Measurements from ENCODE around the gene SEC22A. TPM values are rescaled to one million over a fixed set of nuclear protein-coding genes. Genes with fewer than 3 reads are reported as not detected.

The SEC22A gene
- total RNA-seq, 2 experiments from 2014 or later: 14.3 to 18.7 TPM

GRCh38 chr3:123246866-123247265 lies 45.1 kb downstream of the SEC22A start:
- Mint-ChIP-seq H3K9me3 (no peaks in the 10 kb centered on the region), H3K36me3 (ENCODE audit: low read depth) (peaks cover 39% of the 10 kb centered on the region), H3K4me1 (ENCODE audit: low read depth) (peaks cover 12% of the 10 kb centered on the region), H3K4me3 (no peak overlapping the region), H3K27ac (no peak overlapping the region), H3K27me3 (ENCODE audit: low read depth) (no peaks in the 10 kb centered on the region)
- CTCF ChIA-PET: interaction anchor here (0.8 to 1.0 kb wide), 2 partner anchors 9 to 219 kb away, joined by 5 to 6 read pairs; partner anchors contain the start of gene SEMA5B
- intact Hi-C loops (cut with micrococcal nuclease): no loop called here
- no peak for DNase-seq

- no peak for DNase-seq
- Mint-ChIP-seq H3K9me3 (no peaks in the 10 kb centered on the region), H3K4me3 (no peak overlapping the region), H3K36me3 (ENCODE audit: low read depth) (peaks cover 10% of the 10 kb centered on the region), H3K27ac (no peak overlapping the region), H3K27me3 (ENCODE audit: low read depth) (no peaks in the 10 kb centered on the region), H3K4me1 (ENCODE audit: low read depth) (no peaks in the 10 kb centered on the region)
- CTCF ChIA-PET: interaction anchor here (0.8 to 1.1 kb wide), 2 partner anchors 9 to 313 kb away, joined by 3 to 5 read pairs; no protein-coding TSS in a partner anchor
- intact Hi-C loops (cut with micrococcal nuclease): loop anchor here (10.0 kb wide), 1 partner anchor 501 kb away; no protein-coding TSS in a partner anchor
Observed at GRCh38 chr3:123256256-123256655, 54.5 kb downstream of the SEC22A start.

- no peak for DNase-seq
- peaks cover 8% of the 10 kb centered on the region for H3K36me3 Mint-ChIP-seq (ENCODE audit: low read depth)
- H3K27me3 Mint-ChIP-seq (ENCODE audit: low read depth): no peaks in the 10 kb centered on the region
- H3K9me3 Mint-ChIP-seq: no peaks in the 10 kb centered on the region
- CTCF ChIA-PET: no interaction called here
- intact Hi-C loops (cut with micrococcal nuclease): loop anchor here (2.0 to 10.0 kb wide), 2 partner anchors 230 to 504 kb away; no protein-coding TSS in a partner anchor
- H3K4me1 Mint-ChIP-seq (ENCODE audit: low read depth): no peaks in the 10 kb centered on the region
- no peak overlapping the region for H3K27ac Mint-ChIP-seq
- H3K4me3 Mint-ChIP-seq: no peak overlapping the region
Observed at GRCh38 chr3:123258359-123258758, 56.6 kb downstream of the SEC22A start.

GRCh38 chr3:123258811-123259420 lies 57.2 kb downstream of the SEC22A start:
- Mint-ChIP-seq H3K4me3 (no peak overlapping the region), H3K27me3 (ENCODE audit: low read depth) (no peaks in the 10 kb centered on the region), H3K36me3 (ENCODE audit: low read depth) (peaks cover 8% of the 10 kb centered on the region), H3K9me3 (no peaks in the 10 kb centered on the region), H3K4me1 (ENCODE audit: low read depth) (no peaks in the 10 kb centered on the region), H3K27ac (no peak overlapping the region)
- CTCF ChIA-PET: interaction anchor here (0.8 kb wide), 1 partner anchor 13 kb away, joined by 3 read pairs; no protein-coding TSS in a partner anchor
- DNase-seq: no peak
- intact Hi-C loops (cut with micrococcal nuclease): loop anchor here (2.0 to 10.0 kb wide), 2 partner anchors 230 to 504 kb away; no protein-coding TSS in a partner anchor

GRCh38 chr3:123261666-123262065 lies 59.9 kb downstream of the SEC22A start:
- Mint-ChIP-seq H3K27me3 (ENCODE audit: low read depth) (no peaks in the 10 kb centered on the region), H3K4me3 (no peak overlapping the region), H3K4me1 (ENCODE audit: low read depth) (no peaks in the 10 kb centered on the region), H3K27ac (no peak overlapping the region), H3K36me3 (ENCODE audit: low read depth) (peaks cover 25% of the 10 kb centered on the region), H3K9me3 (no peaks in the 10 kb centered on the region)
- intact Hi-C loops (cut with micrococcal nuclease): no loop called here
- CTCF ChIA-PET: no interaction called here
- DNase-seq: no peak

GRCh38 chr3:123262226-123262625 lies 60.5 kb downstream of the SEC22A start:
- Mint-ChIP-seq H3K27me3 (ENCODE audit: low read depth) (no peaks in the 10 kb centered on the region), H3K27ac (no peak overlapping the region), H3K4me1 (ENCODE audit: low read depth) (no peaks in the 10 kb centered on the region), H3K9me3 (no peaks in the 10 kb centered on the region), H3K36me3 (ENCODE audit: low read depth) (peaks cover 25% of the 10 kb centered on the region), H3K4me3 (no peak overlapping the region)
- DNase-seq: no peak
- intact Hi-C loops (cut with micrococcal nuclease): no loop called here
- CTCF ChIA-PET: no interaction called here

- no peaks in the 10 kb centered on the region for H3K27me3 Mint-ChIP-seq (ENCODE audit: low read depth)
- no peak overlapping the region for H3K4me3 Mint-ChIP-seq
- intact Hi-C loops (cut with micrococcal nuclease): no loop called here
- no peaks in the 10 kb centered on the region for H3K4me1 Mint-ChIP-seq (ENCODE audit: low read depth)
- no peak overlapping the region for H3K27ac Mint-ChIP-seq
- CTCF ChIA-PET: interaction anchor here (0.7 kb wide), 2 partner anchors 70 to 283 kb away, joined by 3 read pairs; no protein-coding TSS in a partner anchor
- no peaks in the 10 kb centered on the region for H3K9me3 Mint-ChIP-seq
- peaks cover 25% of the 10 kb centered on the region for H3K36me3 Mint-ChIP-seq (ENCODE audit: low read depth)
- DNase-seq: no peak
Observed at GRCh38 chr3:123262868-123263267, 61.1 kb downstream of the SEC22A start.

GRCh38 chr3:123263941-123264340 lies 62.2 kb downstream of the SEC22A start:
- no peak overlapping the region for H3K27ac Mint-ChIP-seq
- H3K4me3 Mint-ChIP-seq: no peak overlapping the region
- no peaks in the 10 kb centered on the region for H3K9me3 Mint-ChIP-seq
- H3K36me3 Mint-ChIP-seq (ENCODE audit: low read depth): peaks cover 27% of the 10 kb centered on the region
- DNase-seq: no peak
- CTCF ChIA-PET: interaction anchor here (0.6 to 1.1 kb wide), 2 partner anchors 112 to 295 kb away, joined by 3 to 4 read pairs; no protein-coding TSS in a partner anchor
- intact Hi-C loops (cut with micrococcal nuclease): no loop called here
- H3K27me3 Mint-ChIP-seq (ENCODE audit: low read depth): no peaks in the 10 kb centered on the region
- H3K4me1 Mint-ChIP-seq (ENCODE audit: low read depth): no peaks in the 10 kb centered on the region

GRCh38 chr3:123267821-123268220 lies 66.1 kb downstream of the SEC22A start:
- no peak for DNase-seq
- CTCF ChIA-PET: no interaction called here
- no peaks in the 10 kb centered on the region for H3K9me3 Mint-ChIP-seq
- no peak overlapping the region for H3K27ac Mint-ChIP-seq
- no peak overlapping the region for H3K4me3 Mint-ChIP-seq
- peaks cover 30% of the 10 kb centered on the region for H3K36me3 Mint-ChIP-seq (ENCODE audit: low read depth)
- intact Hi-C loops (cut with micrococcal nuclease): no loop called here
- H3K4me1 Mint-ChIP-seq (ENCODE audit: low read depth): no peaks in the 10 kb centered on the region
- H3K27me3 Mint-ChIP-seq (ENCODE audit: low read depth): no peaks in the 10 kb centered on the region

GRCh38 chr3:123270818-123271217 lies 69.1 kb downstream of the SEC22A start:
- Mint-ChIP-seq H3K36me3 (ENCODE audit: low read depth) (peaks cover 19% of the 10 kb centered on the region), H3K4me1 (ENCODE audit: low read depth) (no peaks in the 10 kb centered on the region), H3K27ac (no peak overlapping the region), H3K9me3 (no peaks in the 10 kb centered on the region), H3K4me3 (no peak overlapping the region), H3K27me3 (ENCODE audit: low read depth) (no peaks in the 10 kb centered on the region)
- intact Hi-C loops (cut with micrococcal nuclease): no loop called here
- DNase-seq: no peak
- CTCF ChIA-PET: no interaction called here

- H3K27ac Mint-ChIP-seq: no peak overlapping the region
- no peak for DNase-seq
- CTCF ChIA-PET: no interaction called here
- no peaks in the 10 kb centered on the region for H3K9me3 Mint-ChIP-seq
- peaks cover 12% of the 10 kb centered on the region for H3K36me3 Mint-ChIP-seq (ENCODE audit: low read depth)
- no peaks in the 10 kb centered on the region for H3K4me1 Mint-ChIP-seq (ENCODE audit: low read depth)
- intact Hi-C loops (cut with micrococcal nuclease): no loop called here
- no peak overlapping the region for H3K4me3 Mint-ChIP-seq
- no peaks in the 10 kb centered on the region for H3K27me3 Mint-ChIP-seq (ENCODE audit: low read depth)
Observed at GRCh38 chr3:123271466-123272159, 69.9 kb downstream of the SEC22A start.

- Mint-ChIP-seq H3K36me3 (ENCODE audit: low read depth) (peaks cover 11% of the 10 kb centered on the region), H3K4me3 (no peak overlapping the region), H3K27ac (no peak overlapping the region), H3K9me3 (no peaks in the 10 kb centered on the region), H3K27me3 (ENCODE audit: low read depth) (no peaks in the 10 kb centered on the region), H3K4me1 (ENCODE audit: low read depth) (no peaks in the 10 kb centered on the region)
- no peak for DNase-seq
- intact Hi-C loops (cut with micrococcal nuclease): no loop called here
- CTCF ChIA-PET: no interaction called here
Observed at GRCh38 chr3:123272547-123272946, 70.8 kb downstream of the SEC22A start.

GRCh38 chr3:123275691-123276090 lies 73.9 kb downstream of the SEC22A start:
- Mint-ChIP-seq H3K27ac (no peak overlapping the region), H3K27me3 (ENCODE audit: low read depth) (no peaks in the 10 kb centered on the region), H3K4me3 (no peak overlapping the region), H3K9me3 (no peaks in the 10 kb centered on the region), H3K36me3 (ENCODE audit: low read depth) (peaks cover 9% of the 10 kb centered on the region), H3K4me1 (ENCODE audit: low read depth) (no peaks in the 10 kb centered on the region)
- intact Hi-C loops (cut with micrococcal nuclease): no loop called here
- no peak for DNase-seq
- CTCF ChIA-PET: no interaction called here
